Glomerular visceral epithelial cell (primary cell): ENCODE data around the gene CDCA7L.
A peak's percentile ranks its signal among the peaks of the same experiment; 100 is the strongest.
"Not testable (repeated sequence)": the region's sequence is repeated elsewhere in the genome, so short reads cannot be mapped to it uniquely, and the experiment has no call there.

ENCODE experiments used
- DNase-seq: peaks from one replicate; pipeline ENCODE4 v3.0.0-alpha.2; 2016; ENCODE audit errors: extremely low spot score

CDCA7L gene

GRCh38 chr7:21911341-21911875, 34.3 kb downstream of the CDCA7L start:
- peak; percentile 12 for DNase-seq

GRCh38 chr7:21910253-21910652, 35.4 kb downstream of the CDCA7L start:
- no peak for DNase-seq

GRCh38 chr7:21908746-21909145, 37.0 kb downstream of the CDCA7L start:
- no peak for DNase-seq

GRCh38 chr7:21903020-21903786, 42.5 kb downstream of the CDCA7L start:
- no peak for DNase-seq

GRCh38 chr7:21902240-21902639, 43.5 kb downstream of the CDCA7L start:
- peak; percentile 17 for DNase-seq

GRCh38 chr7:21898265-21898930, 47.3 kb downstream of the CDCA7L start:
- DNase-seq, result no peak

GRCh38 chr7:21893401-21893800, 52.3 kb downstream of the CDCA7L start:
- DNase-seq, result no peak

- no peak for DNase-seq
These were observed 54.4 kb downstream of the CDCA7L start for GRCh38 chr7:21891291-21891690.

GRCh38 chr7:21887779-21888178, 57.9 kb downstream of the CDCA7L start:
- no peak for DNase-seq

GRCh38 chr7:21887353-21887752, 58.3 kb downstream of the CDCA7L start:
- DNase-seq, result no peak

GRCh38 chr7:21886396-21886795, 59.3 kb downstream of the CDCA7L start:
- no peak for DNase-seq

- no peak for DNase-seq
These were observed 61.2 kb downstream of the CDCA7L start for GRCh38 chr7:21884496-21884895.

GRCh38 chr7:21883501-21883900, 62.2 kb downstream of the CDCA7L start:
- not testable (repeated sequence) for DNase-seq

- no peak for DNase-seq
These were observed 62.6 kb downstream of the CDCA7L start for GRCh38 chr7:21883069-21883468.

- DNase-seq, result no peak
These were observed 75.8 kb downstream of the CDCA7L start for GRCh38 chr7:21869785-21870402.

- DNase-seq, result no peak
These were observed 77.2 kb downstream of the CDCA7L start for GRCh38 chr7:21868576-21868850.

GRCh38 chr7:21867816-21868575, 77.7 kb downstream of the CDCA7L start:
- no peak for DNase-seq

GRCh38 chr7:21867226-21867625, 78.5 kb downstream of the CDCA7L start:
- DNase-seq, result no peak

- no peak for DNase-seq
These were observed 79.0 kb downstream of the CDCA7L start for GRCh38 chr7:21866731-21867130.

- peak; percentile 13 for DNase-seq
These were observed 80.0 kb downstream of the CDCA7L start for GRCh38 chr7:21865631-21866204.

GRCh38 chr7:21851559-21851967, 94.1 kb downstream of the CDCA7L start:
- no peak for DNase-seq
